HG03159 (cell line): ENCODE measurements around the gene TCEANC2.
"Not testable (repeated sequence)": the region's sequence is repeated elsewhere in the genome, so short reads cannot be mapped to it uniquely, and the experiment has no call there.

ENCODE experiments used
- ATAC-seq: cut with Tn5 transposase; IDR thresholded peaks from one replicate; pipeline ENCODE4 v1.9.1; 2021; ENCODE audit warnings: mild to moderate bottlenecking, moderate library complexity; ENCODE audit not compliant: unreplicated experiment

TCEANC2 gene

DNA sequence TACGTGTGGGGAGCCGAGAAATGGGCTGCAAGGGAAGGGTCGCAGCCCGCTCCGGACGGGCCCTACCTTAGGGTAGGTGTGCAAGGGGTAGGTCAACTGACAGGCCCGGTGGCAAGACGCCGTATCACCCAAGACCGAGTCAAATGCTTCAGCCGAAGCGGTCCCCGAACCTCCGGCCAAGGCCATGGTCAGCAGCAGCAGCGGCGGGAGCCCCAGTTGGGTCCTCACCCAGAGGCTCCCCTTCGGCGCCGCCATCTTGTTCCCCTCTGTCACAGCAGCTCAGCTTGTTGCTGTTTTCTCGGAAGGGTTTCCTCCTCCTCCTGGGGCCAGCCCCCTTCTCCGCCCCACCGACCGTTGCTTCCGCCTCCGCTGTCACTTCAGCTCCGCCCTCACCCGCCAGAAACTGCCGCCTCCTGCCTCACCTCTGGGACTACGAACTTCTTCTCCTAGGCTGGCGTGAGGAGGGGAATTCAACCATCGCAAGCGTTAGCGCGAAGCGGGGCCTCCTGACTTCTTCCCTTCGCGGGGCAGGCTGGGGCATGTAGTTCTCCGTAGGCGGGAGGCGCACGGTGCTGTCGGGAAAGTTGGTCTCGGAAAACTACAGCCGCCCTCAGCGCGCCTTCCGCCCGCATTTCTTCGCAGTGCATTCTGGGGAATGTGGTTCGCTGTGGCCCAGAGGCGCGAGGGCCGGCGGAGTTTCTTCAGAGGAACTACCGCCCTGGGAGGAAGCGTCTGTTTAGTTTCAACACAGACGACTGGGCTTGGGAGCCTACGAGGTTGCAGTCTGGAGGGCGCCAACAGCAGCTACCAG, at the start of gene TCEANC2, which contains the start of gene TMEM59:
Gene TCEANC2 (plus strand): TSS at position 675 of the 811 bp plus-strand sequence. CDS start 815 bp downstream, outside the sequence.
Gene TMEM59 (minus strand): TSS at position 271 of the 811 bp plus-strand sequence. CDS start 16 bp downstream, at position 255.
- ATAC-seq: peak; percentile 91

DNA sequence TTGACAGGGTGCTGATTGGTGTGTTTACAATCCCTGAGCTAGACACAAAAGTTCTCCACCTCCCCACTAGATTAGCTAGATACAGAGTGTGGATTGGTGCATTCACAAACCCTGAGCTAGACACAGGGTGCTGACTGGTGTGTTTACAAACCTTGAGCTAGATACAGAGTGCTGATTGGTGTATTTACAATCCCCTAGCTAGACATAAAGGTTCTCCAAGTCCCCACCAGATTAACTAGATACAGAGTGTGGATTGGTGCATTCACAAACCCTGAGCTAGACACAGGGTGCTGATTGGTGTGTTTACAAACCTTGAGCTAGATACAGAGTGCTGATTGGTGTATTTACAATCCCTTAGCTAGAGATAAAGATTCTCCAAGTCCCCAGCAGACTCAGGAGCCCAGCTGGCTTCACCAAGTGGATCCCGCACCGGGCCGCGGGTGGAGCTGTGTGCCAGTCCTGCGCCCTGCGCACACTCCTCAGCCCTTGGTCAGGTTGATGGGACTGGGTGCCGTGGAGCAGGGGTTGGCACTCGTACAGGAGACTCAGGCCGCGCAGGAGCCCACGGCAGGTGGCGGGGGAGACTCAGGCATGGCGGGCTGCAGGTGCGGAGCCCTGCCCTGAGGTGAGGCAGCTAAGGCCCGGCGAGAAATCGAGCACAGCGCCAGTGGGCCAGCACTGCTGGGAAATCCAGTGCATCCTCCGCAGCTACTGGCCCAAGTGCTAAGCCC, 49.5 kb upstream of the TCEANC2 start:
- ATAC-seq: not testable (repeated sequence)

DNA sequence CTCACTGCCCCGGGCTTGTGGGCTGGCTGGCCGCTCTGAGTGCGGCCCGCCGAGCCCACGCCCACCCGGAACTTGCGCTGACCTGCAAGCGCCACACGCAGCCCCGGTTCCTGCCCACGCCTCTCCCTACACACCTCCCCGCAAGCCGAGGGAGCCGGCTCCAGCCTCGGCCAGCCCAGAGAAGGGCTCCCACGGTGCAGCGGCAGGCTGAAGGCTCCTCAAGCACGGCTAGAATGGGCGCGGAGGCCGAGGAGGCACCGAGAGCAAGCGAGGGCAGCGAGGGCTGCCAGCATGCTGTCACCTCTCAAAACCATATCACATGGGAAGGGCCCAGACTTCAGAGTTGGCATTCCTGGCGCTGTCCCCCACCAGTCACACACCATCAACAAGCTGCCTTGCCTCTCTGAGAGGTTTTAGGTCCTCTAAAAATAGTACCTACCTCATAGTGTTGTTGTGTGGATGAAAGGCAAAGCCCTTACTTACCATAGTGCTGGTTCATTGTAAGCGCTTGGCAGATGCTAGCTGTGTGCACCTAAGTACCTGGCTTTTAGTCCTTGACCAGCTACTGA, 48.8 kb upstream of the TCEANC2 start:
- no peak for ATAC-seq

DNA sequence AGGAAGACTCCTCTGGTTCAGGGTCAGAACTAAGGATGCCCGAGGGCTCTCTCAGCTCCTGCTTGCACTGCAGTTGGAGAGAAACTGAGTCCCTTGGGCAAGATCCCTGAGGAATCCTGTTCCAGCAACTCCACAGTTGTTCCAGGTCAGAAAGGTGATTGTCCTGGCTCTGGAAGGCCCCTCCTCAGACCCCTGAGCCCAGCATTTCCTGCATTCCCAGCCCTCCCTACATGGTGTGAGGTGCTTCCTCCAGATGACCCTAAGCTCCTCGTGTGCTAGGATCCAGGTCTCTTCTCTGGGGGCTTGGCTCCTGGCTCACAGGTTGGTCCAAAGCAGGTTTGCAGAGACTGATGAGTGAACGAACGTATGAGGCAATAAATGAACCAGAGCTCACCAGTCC, 46.9 kb upstream of the TCEANC2 start:
- ATAC-seq: no peak

DNA sequence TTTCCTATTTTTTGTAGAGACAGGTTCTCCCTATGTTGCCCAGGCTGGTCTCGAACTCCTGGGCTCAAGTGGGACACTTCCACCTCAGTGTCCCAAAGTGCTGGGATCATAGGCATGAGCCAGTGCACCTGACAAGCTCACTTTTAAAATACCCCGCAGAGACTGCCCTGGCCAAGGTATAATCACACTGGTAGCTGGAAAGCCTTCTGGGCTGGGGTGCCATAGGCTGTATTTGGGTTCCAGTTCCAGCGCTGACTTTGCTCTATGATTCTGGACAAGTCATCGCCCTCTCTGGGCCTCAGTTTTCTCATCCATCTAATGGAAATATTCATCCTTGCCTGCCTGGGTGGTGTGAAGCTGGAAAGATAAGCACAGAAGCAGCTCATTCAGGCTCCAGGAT, 45.8 kb upstream of the TCEANC2 start:
- no peak for ATAC-seq

DNA sequence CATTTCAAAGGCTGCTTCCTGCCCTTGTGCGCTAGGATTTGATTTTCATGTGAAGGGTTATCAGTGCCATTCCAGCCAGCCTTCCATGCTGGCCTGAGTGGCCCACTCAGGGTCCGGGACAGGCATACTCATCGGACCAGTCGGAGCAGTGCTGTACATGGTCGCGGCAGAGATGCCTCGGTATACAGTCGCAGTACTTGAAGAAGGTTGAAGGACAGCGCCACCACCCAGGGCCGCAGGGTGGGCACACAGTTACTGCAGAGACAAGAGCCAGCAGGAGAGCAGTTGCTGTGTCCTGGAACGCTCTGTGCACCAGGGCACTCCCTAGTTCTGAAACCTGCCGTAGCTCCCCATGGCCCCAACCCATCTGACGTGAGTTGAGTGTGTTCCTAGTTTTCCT, 44.5 kb upstream of the TCEANC2 start:
- ATAC-seq: no peak

DNA sequence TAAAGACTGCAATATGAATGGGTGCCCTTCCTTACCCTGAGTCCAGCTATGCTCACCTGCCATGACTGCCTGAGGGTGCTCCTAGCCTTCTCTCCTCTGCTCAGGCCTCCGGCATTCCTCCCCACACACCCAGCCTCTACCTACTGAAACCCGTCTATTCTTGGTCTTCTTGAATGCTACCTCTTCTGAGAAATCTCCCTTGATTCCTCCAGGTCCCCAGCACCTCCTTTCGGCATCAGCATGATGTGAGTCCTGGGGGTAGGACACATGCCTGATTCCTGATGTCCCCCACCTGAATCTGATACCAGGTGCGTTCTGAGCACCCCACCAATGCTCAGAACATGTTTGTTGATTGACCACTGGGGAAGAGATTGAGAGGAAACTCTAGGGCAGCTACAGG, 44.0 kb upstream of the TCEANC2 start:
- ATAC-seq: no peak

DNA sequence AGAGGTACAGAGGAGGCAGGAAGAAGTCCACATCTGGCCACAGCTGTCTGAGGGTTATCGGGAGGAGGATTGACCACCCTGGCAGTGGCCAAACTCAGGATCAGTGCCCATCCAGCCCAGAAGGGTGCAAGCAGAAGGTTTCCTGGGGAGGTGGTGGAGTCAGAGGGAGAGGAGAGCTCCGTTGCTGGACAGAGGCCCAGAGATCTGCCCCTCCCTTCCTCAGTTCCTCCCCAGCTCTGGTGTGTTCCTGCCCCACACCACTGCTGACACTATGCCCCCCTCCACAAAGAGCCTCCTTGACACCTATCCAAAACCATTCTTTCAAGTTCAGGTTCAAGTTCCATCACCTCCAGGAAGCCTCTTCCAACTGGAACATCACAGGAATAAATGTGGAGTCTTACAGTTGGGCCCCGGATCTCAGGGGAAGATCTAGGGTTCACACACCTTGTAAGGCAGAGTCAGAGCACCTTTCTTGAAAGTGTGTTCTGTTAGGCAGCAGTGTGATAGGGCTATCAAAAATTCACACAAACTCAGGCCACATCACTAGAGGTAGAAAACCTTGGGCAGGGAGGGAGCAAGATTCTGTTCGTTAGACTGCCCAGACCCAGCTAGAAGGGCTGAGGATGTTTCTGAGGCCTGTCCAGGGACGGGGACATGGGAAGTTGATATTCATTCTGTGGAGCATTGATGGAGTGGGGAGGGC, 42.8 kb upstream of the TCEANC2 start:
- no peak for ATAC-seq

DNA sequence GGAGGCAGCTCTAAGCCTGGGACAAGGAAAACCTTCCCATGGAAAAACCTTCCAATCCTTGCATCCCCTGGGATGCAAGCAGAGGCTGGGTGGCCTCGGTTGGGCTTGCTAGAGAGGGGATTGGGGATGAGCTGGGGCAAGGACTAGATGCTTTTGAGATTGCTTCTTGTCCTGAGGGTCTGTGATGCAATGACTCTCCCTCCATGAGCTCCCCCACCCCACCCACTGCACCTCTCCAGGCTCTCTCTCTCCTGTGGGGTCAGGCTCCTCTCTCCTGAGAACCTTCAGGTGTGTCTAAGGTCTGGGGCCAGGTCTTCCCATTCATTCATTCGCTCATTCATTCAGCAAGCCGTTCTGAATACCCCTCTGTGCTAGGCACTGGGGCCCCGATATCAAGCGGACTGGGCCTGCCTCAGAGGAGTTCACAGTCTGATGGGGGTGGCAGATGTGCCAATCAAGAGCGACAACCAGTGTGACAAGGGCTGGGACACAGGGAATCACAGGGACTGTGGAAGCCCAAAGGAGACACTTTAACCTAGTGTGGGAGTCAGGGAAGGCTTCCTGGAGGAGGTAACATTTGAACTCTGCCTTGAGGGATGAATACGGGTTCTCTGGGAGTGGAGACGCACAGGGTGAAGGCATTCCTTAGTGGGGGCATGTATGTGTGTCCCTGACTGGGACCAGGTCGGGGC, 41.9 kb upstream of the TCEANC2 start:
- no peak for ATAC-seq

DNA sequence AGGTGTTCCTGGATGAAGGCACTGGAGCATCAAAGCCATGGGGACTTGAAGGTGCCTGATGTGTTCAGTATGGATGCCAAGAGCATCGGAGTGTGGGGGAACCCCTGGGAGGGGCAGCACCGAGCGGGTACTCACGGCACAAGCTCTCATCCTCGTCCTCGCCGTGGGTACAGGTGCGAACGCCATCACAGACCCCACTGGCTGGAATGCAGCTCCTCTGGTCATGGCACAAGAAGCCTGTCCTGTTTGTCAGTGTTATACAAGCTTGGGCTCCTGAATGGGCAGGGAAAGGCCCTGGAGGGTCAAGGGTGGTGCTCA, 41.4 kb upstream of the TCEANC2 start:
- ATAC-seq: no peak

DNA sequence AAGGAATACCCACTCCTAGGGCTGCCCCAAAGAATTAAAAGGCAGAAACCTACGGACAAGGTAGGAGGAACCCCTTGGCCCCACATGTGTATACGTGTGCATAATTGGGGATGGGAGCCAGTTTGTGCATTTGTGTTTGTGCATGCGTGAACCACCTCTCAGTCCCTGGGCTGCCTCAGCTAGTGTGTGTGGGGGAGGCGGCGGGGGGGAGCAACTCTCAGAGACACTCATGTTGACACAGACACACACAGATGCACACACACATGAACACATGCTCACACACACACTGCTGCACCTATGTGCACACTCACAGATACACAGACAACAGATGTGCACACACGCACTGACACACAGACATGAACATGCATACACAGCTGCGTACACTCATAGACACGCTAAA, 40.5 kb upstream of the TCEANC2 start:
- no peak for ATAC-seq

DNA sequence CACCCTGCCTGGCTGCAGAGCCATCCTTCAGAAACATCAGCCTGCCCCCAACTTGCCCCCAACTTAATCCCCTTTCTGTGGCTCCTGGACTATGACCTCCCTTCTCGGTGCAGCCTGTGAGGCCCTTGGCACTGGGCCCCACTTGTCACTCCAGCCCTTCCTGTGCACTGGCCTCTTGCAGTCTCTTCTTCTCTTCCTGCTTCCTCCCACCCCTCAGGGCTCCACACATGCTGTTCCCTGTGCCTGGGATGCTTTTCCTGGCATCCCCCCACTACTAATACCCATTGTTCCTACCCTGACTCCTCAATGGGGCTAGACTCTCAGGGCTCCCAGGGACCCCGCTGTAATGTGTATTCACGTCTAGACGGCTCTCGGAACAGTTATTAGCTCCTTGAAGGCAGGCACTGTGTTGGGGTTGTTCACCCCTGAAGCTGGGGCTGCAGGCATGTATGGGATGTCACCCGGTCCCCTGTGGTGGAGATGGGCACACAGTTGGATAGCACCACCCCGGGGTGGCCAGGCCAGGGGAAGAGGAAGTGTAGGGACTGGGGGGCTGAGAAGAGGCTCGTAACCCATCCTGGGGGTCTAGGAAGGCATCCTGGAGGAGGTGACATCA, 39.9 kb upstream of the TCEANC2 start:
- no peak for ATAC-seq

DNA sequence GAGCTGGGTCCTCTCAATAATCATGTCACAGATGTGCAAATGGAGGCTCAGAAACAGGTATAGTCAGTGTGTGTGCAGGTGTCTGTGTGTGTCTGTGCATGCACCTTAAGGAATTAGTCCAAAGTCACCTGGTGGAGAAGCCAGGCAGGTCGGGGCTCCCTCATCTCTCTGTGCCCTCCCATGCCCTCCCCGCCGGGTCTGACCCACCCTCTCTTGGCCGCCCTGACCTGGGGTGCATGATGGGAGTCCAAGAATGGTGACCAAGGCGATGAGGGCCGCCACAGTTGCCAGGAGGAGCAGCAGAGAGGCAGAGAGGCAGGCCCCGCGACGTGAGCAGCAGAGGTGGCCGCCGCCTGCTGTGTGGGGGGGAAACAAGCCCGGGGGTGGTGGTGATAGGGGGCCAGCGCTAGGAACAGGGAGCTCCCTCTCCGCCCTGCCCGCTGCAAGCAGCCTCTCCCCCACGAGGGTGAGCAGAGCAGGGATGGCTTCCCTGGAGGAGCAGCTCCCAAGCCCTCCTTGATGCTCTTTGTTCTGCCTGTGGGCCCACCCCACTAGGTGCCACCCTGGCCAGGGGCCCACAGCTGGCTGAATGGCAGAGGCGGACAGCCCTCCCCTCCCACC, 39.3 kb upstream of the TCEANC2 start:
- no peak for ATAC-seq

DNA sequence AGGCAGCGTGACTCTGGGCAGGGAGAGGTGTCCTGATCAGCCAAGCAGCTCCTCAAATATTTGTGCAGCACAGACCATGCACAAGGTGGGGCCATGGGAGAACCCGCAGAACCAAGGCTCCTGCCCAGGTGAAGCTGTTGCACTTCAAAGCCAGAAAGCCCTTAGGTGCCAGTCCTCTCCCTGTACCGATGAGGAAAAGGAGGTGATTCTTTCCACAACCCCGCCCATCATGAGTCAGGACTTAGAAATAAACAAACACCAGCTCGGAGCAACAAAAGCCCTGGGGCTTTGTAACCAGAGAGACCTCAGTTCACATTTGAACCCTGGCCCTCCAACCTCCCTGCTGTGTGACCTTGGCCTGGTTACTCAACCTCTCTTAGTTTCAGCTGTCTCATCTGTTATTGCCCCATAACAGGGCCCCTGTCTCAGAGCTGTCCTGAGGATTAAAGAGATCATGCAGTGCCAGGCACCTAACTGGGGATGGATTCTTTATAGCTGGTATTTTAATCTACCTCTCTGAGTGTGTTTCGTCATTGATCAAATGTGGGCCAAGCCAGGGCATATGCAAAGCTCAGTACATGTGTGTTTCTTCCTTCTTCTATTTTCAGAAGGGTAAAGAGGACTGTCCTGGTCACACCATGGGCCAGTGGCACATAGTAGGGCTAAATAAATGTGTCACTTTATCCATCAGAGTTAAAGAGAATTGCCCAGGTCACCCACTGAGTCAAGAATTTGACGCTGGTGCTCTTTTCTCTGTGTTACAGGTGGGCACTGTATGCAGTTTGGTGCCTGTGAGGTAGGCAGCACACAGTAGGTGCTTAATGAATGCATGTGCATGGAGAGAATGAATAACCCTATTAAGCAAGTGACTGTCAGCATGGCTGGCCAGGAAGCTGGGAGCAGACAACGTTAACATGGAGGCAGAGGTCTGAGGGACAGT, 36.8 kb upstream of the TCEANC2 start:
- no peak for ATAC-seq

DNA sequence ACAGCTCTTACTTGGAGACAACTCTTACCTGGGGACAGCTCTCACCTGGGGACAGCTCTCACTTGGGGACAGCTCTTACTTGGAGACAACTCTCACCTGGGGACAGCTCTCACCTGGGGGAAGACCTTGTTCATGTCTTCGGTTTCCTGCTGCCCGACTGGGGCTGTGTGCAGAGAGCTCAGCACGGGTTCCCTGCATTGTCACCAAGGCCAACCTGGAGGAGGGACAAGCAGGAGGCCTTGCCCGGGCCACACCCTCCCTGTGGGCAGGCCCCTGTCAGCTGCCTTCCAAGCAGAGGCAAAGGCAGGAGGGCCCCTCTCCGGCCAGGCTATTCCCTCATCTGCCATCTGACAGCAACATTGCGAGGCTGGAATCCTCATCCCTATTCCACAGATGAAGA, 35.4 kb upstream of the TCEANC2 start, which contains the start of gene LDLRAD1:
Gene LDLRAD1 (minus strand): TSS at position 208 of the 400 bp plus-strand sequence. CDS start 74 bp downstream, at position 134.
- ATAC-seq: no peak

DNA sequence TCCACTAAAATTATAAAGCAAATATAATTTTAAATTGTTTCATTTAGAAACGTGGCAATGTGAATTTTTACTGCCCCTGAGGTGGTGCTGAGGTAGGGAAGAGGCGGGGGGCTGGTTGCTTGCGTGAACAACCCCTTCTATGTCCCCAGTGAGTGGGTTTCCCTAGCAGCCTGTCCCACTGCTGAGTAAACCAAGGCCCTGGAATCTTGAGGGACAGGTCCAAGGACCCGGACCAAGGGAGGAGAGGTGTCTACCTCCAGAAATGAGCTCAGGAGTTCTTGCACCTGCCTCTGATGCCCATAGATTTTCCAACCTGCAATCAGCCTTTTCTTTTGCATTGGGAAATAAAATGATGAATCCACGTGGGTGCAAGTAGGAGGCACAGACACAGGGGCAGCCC, 34.8 kb upstream of the TCEANC2 start:
- ATAC-seq: no peak

DNA sequence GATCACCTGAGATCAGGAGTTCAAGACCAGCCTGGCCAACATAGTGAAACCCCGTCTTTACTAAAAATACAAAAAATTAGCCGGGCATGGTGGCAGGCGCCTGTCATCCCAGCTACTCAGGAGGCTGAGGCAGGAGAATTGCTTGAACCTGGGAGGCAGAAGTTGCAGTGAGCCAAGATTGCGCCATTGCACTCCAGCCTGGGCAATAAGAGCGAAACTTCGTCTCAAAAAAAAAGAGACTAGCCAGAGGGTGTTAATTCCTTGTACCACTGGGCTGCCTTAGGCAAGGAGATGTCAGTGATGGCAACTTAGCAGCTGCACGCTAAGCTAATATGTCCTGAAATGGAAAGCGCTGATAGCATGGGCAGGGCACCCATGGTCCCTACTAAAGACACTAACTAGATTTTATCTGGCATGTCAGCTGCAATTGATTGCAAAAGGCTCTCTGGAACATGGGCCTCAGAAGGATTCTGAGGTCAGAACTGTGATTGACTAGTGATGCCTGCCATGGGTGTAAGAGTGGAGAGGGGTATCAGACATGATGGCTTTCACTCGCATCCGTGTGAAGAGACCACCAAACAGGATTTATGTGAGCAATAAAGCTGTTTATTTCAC, 33.7 kb upstream of the TCEANC2 start:
- not testable (repeated sequence) for ATAC-seq

DNA sequence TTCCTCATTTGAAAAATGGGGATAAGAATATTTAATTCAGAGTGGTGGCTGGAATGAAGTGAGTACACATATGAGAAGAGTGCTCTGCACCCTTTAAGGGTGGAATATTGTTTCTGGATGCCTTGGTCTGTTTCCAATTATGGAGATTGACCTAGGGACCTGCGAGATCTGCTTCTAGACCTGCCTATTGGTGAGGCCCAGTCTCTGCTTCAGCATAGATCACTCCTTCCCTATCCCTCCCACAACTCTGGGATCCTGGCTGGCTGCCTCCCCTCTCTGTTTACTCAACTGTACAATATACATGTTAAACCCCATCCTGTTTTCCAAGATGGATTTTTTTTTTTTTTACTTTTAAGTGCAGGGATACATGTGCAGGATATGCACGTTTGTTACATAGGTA, 29.1 kb upstream of the TCEANC2 start:
- ATAC-seq: no peak
